ENCODE measurements around the gene PTPA.

GRCh38 chr9:129111528-129112151 lies 425 bp downstream of the PTPA start:
- TF ChIP-seq EZH2phosphoT487 (IDR thresholded peaks at IDR 0.05; ENCODE audit: insufficient read depth, low read depth), result no peak
- TF ChIP-seq EZH2 (IDR thresholded peaks at IDR 0.05; ENCODE audit: insufficient read depth, poor library complexity, severe bottlenecking), result no peak

Measured in GM23248 (cell line).